Measurements from ENCODE around the gene IFNAR2.
A peak's percentile ranks its signal among the peaks of the same experiment; 100 is the strongest.

Gene IFNAR2

DNA sequence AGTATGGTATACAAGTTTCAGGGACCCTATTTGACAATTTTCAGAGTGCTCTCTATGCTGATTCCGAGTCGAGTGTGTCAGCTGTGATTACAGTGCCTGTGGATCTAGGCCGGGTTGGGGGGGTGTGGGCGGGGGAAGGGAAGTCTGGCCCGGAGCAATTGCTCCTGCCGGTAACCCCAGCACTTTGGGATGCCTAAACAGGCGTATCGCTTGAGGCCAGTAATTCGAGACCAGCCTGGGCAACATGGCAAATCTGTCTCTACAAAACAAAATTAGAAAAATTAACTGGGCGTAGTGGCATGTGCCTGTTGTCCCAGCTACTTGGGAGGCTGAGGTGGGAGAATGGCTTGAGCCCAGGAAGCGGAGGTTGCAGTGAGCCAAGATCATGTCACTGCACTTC lies 34.8 kb downstream of the IFNAR2 start:
- Mint-ChIP-seq H3K4me1 (peaks cover 35% of the 10 kb centered on the region), H3K27me3 (ENCODE audit: low read depth) (no peaks in the 10 kb centered on the region), H3K4me3 (peak overlapping the region in 1 of 3 experiments; percentile 49), H3K36me3 (ENCODE audit: low read depth) (peaks cover 13% of the 10 kb centered on the region), H3K9me3 (no peaks in the 10 kb centered on the region), H3K27ac (no peak overlapping the region)
- TF ChIP-seq, protein P1, sequence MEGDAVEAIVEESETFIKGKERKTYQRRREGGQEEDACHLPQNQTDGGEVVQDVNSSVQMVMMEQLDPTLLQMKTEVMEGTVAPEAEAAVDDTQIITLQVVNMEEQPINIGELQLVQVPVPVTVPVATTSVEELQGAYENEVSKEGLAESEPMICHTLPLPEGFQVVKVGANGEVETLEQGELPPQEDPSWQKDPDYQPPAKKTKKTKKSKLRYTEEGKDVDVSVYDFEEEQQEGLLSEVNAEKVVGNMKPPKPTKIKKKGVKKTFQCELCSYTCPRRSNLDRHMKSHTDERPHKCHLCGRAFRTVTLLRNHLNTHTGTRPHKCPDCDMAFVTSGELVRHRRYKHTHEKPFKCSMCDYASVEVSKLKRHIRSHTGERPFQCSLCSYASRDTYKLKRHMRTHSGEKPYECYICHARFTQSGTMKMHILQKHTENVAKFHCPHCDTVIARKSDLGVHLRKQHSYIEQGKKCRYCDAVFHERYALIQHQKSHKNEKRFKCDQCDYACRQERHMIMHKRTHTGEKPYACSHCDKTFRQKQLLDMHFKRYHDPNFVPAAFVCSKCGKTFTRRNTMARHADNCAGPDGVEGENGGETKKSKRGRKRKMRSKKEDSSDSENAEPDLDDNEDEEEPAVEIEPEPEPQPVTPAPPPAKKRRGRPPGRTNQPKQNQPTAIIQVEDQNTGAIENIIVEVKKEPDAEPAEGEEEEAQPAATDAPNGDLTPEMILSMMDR (IDR thresholded peaks at IDR 0.05; ENCODE audit: unreplicated experiment in 3 of 3) = no peak

DNA sequence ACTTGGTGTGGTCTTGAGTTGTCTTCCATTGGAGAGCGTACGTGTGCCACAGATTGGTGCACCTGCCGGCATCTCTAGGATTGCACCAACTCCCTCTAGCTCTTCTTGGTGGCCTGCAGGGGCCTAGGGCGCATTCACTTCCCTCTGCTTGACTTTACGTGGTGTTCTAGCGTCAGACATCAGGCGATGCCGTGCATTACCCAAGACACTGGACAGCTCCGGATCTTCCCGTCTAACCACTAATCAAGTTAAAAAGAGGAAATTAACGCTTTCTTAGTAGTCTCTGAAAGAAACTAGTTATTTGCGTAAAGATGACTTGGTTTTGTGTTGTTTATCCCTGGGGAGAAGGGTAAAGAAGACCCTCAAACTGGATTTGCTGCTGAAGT lies 35.9 kb downstream of the IFNAR2 start:
- H3K27me3 Mint-ChIP-seq (ENCODE audit: low read depth) = no peaks in the 10 kb centered on the region
- peaks cover 35% of the 10 kb centered on the region for H3K4me1 Mint-ChIP-seq
- peak overlapping the region in 2 of 3 experiments; percentile 3 to 52 for H3K27ac Mint-ChIP-seq
- peak overlapping the region; percentile 80 to 91 (median 88) for H3K4me3 Mint-ChIP-seq
- no peaks in the 10 kb centered on the region for H3K9me3 Mint-ChIP-seq
- peaks cover 19% of the 10 kb centered on the region for H3K36me3 Mint-ChIP-seq (ENCODE audit: low read depth)
- TF ChIP-seq, protein P1 (IDR thresholded peaks at IDR 0.05; ENCODE audit: unreplicated experiment in 3 of 3) = no peak

DNA sequence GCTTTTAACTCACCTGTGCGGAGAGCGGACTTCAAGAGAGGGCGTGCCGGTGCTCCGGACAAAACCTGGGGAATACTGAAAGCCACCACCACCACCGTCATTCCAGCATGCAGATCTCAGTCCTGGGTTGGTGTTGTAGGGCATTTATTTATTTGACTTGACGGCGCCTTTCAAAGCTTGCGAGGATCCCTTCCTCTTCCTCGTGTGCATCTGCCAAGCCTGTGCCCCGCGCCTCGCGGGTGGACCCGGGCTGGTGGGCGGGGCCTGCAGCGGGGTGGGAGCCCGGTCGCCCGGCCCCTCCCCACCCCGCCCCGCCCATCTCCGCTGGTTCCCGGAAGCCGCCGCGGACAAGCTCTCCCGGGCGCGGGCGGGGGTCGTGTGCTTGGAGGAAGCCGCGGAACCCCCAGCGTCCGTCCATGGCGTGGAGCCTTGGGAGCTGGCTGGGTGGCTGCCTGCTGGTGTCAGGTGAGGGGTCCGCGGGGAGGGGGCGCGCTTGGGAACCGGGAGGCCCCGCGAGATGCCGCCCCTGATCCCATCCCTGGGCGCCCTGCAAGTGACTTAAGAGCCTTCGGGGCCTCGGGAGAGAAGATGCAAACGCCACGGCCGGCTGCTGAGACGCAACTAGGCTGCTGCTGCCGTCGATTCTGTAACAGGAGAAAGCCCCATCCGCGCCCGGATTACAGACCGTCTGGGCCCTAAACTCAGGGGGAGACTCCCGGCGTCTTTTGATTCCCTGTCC lies 36.5 kb downstream of the IFNAR2 start, which contains the start of gene IL10RB:
Gene IL10RB, plus strand, starts transcription at position 318 of the 739 bp plus-strand sequence. Its CDS starts 99 bp downstream, at position 417.
- Mint-ChIP-seq H3K36me3 (ENCODE audit: low read depth) (peaks cover 23% of the 10 kb centered on the region), H3K4me3 (peak within 1 kb of the TSS; percentile 92 to 93 (median 93)), H3K9me3 (no peaks in the 10 kb centered on the region), H3K27me3 (ENCODE audit: low read depth) (no peaks in the 10 kb centered on the region), H3K4me1 (peaks cover 35% of the 10 kb centered on the region), H3K27ac (peak within 1 kb of the TSS; percentile 72 to 94 (median 91))
- TF ChIP-seq, protein P1 (IDR thresholded peaks at IDR 0.05; ENCODE audit: unreplicated experiment in 3 of 3) = no peak

DNA sequence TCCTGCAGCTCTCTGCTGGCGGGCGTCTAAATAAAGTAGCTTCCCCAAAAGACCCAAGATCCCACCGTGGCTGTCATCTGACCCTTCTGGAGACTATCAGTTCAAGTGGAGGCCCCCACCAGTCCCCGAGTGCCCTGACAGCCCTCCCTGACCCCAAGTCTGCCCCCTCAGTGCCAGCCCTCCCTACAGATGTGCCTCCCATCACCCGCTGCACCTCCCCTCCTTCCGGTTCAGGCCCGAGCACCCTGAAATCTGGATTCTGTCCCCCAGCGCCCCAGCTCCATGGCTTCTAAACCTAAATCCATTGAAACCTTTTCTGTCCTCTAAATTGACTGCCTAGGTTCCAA lies 37.0 kb downstream of the IFNAR2 start:
- H3K27ac Mint-ChIP-seq = peak overlapping the region; percentile 72 to 94 (median 91)
- TF ChIP-seq, protein P1 (IDR thresholded peaks at IDR 0.05; ENCODE audit: unreplicated experiment in 3 of 3) = no peak
- H3K4me1 Mint-ChIP-seq = peaks cover 35% of the 10 kb centered on the region
- H3K27me3 Mint-ChIP-seq (ENCODE audit: low read depth) = no peaks in the 10 kb centered on the region
- peaks cover 23% of the 10 kb centered on the region for H3K36me3 Mint-ChIP-seq (ENCODE audit: low read depth)
- peak overlapping the region; percentile 92 to 93 (median 93) for H3K4me3 Mint-ChIP-seq
- H3K9me3 Mint-ChIP-seq = no peaks in the 10 kb centered on the region

DNA sequence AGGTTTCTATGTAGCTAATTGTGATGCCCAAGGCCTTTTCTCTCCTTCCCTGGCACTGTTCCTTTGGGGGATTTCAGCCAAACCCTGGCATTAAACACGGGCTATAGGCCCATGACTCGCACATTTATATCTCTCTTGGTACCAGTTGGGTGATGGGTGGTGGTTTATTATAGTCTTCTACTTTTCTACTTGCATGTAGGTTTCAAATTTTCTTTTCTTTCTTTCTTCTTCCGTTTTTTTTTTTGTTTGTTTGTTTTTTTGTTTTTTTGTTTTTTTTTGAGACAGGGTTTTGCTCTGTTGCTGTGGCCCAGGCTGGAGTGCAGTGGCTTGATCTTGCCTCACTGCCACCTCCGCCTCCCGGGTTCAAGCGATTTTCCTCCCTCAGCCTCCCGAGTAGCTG lies 37.5 kb downstream of the IFNAR2 start:
- TF ChIP-seq, protein P1 (IDR thresholded peaks at IDR 0.05; ENCODE audit: unreplicated experiment in 3 of 3) = no peak
- H3K4me3 Mint-ChIP-seq = peak overlapping the region; percentile 92 to 93 (median 93)
- peaks cover 35% of the 10 kb centered on the region for H3K4me1 Mint-ChIP-seq
- H3K27me3 Mint-ChIP-seq (ENCODE audit: low read depth) = no peaks in the 10 kb centered on the region
- H3K27ac Mint-ChIP-seq = peak overlapping the region; percentile 72 to 94 (median 91)
- H3K36me3 Mint-ChIP-seq (ENCODE audit: low read depth) = peaks cover 23% of the 10 kb centered on the region
- H3K9me3 Mint-ChIP-seq = no peaks in the 10 kb centered on the region

DNA sequence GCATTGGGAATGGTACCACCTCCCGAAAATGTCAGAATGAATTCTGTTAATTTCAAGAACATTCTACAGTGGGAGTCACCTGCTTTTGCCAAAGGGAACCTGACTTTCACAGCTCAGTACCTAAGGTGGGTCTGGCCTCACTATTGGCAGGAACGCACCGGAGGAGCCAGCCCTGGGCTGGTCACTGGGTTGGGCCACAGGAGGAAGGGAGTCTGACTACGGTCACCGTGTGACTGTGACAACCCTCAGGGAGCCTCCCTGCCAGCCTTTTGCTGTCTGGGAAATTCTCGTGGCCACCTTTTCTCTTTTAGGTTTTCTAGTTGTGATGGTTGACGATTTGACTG lies 38.6 kb downstream of the IFNAR2 start:
- TF ChIP-seq, protein P1 (IDR thresholded peaks at IDR 0.05; ENCODE audit: unreplicated experiment in 3 of 3) = no peak
- Mint-ChIP-seq H3K27ac (no peak overlapping the region), H3K36me3 (ENCODE audit: low read depth) (peaks cover 23% of the 10 kb centered on the region), H3K27me3 (ENCODE audit: low read depth) (no peaks in the 10 kb centered on the region), H3K4me1 (peaks cover 35% of the 10 kb centered on the region), H3K9me3 (peaks cover 3% of the 10 kb centered on the region), H3K4me3 (peak overlapping the region; percentile 92 to 93 (median 93))

All from nephron (organoid).